ENCODE measurements around the gene TSGA10. TPM values are rescaled to one million over a fixed set of nuclear protein-coding genes. Genes with fewer than 3 reads are reported as not detected.

The TSGA10 gene
- polyA plus RNA-seq, 4 donors, result 11.2 to 16.7 (median 12.5) TPM

- no peak for DNase-seq (ENCODE audit: low read depth in 4 of 4, low spot score in 3 of 4)
Measured at GRCh38 chr2:98952966-98953365, 201.8 kb downstream of the TSGA10 start.

- no peak for DNase-seq (ENCODE audit: low read depth in 4 of 4, low spot score in 3 of 4)
Measured at GRCh38 chr2:98948956-98949739, 205.6 kb downstream of the TSGA10 start.

- DNase-seq (ENCODE audit: low read depth in 4 of 4, low spot score in 3 of 4), result no peak
Measured at GRCh38 chr2:98947554-98947953, 207.2 kb downstream of the TSGA10 start.

Other genes starting within 250 kb of the TSGA10 start
- gene CRACDL, start 218.7 kb downstream of the TSGA10 start, polyA plus RNA-seq (ENCODE audit: insufficient read length in 4 of 4), result 1 to 10 TPM; 2.9 to 3.5 (median 3.2) TPM
- 10 to 100 TPM in 3 of 4 donors, 1 to 10 TPM in 1; 9.9 to 13.9 (median 12.7) TPM for gene C2orf15, start 13.2 kb downstream of the TSGA10 start, polyA plus RNA-seq (ENCODE audit: insufficient read length in 4 of 4)
- gene LIPT1, start within 50 bp of the TSGA10 start, polyA plus RNA-seq (ENCODE audit: insufficient read length in 4 of 4), result 10 to 100 TPM; 12.1 to 16.7 (median 15.2) TPM
- gene MITD1, start 26.1 kb upstream of the TSGA10 start, polyA plus RNA-seq (ENCODE audit: insufficient read length in 4 of 4), result 10 to 100 TPM; 44.4 to 52.6 (median 51.4) TPM
- 10 to 100 TPM; 49.3 to 59.5 (median 56.3) TPM for gene MRPL30, start 26.2 kb upstream of the TSGA10 start, polyA plus RNA-seq (ENCODE audit: insufficient read length in 4 of 4)
- under 1 TPM in 3 of 4 donors, not detected in 1; 0.19 to 0.43 (median 0.19) TPM for gene LYG2, start 100.7 kb upstream of the TSGA10 start, polyA plus RNA-seq (ENCODE audit: insufficient read length in 4 of 4)
- gene LYG1, start 146.3 kb upstream of the TSGA10 start, polyA plus RNA-seq (ENCODE audit: insufficient read length in 4 of 4), result 1 to 10 TPM; 2.7 to 5.6 (median 3.1) TPM
- 10 to 100 TPM; 39.2 to 46.3 (median 43.9) TPM for gene TXNDC9, start 181.4 kb upstream of the TSGA10 start, polyA plus RNA-seq (ENCODE audit: insufficient read length in 4 of 4)
- 10 to 100 TPM; 56.5 to 76.6 (median 69.9) TPM for gene EIF5B, start 182.4 kb upstream of the TSGA10 start, polyA plus RNA-seq (ENCODE audit: insufficient read length in 4 of 4)